Left ventricle myocardium inferior (tissue), 1 donor: Measurements from ENCODE around the gene IQSEC1. TPM values are rescaled to one million over a fixed set of nuclear protein-coding genes. Genes with fewer than 3 reads are reported as not detected.

Experiments used
- DNase-seq: peaks from one replicate; pipeline ENCODE4 v3.0.0-alpha.2; 2020
- H3K27ac ChIP-seq: fragments of 200-600 bp; replicated peaks from 2 replicates; pipeline ENCODE4 v1.8.0; 2021
- H3K27me3 ChIP-seq: fragments of 200-600 bp; 2 replicates; pipeline ENCODE4 v1.8.0; 2021; ENCODE audit warnings: low read depth
- H3K36me3 ChIP-seq: fragments of 200-600 bp; 2 replicates; pipeline ENCODE4 v1.8.0; 2021
- H3K4me1 ChIP-seq: fragments of 200-600 bp; 2 replicates; pipeline ENCODE4 v1.8.0; 2021
- H3K4me3 ChIP-seq: fragments of 200-600 bp; 2 replicates; pipeline ENCODE4 v1.8.0; 2021; ENCODE audit warnings: mild to moderate bottlenecking, moderate library complexity
- H3K9me3 ChIP-seq: fragments of 200-600 bp; replicated peaks from 2 replicates; pipeline ENCODE4 v1.8.0; 2021
- intact Hi-C: fragments of 100-400 bp; cut with micrococcal nuclease; formaldehyde crosslinking; loops from one replicate; pipeline ENCODE4 v1.11.0; 2022
- total RNA-seq: library from RNA; stranded (reverse); fragmentation: NEBNext Ultra II Directional; extraction: Animal tissue kit (Norgen Biotek cat#: 25700); gene quantifications from one replicate; pipeline ENCODE4 v1.2.1, GENCODE V29; 2021
- TF ChIP-seq, protein P1 (sequence below): fragments of 200-600 bp; IDR thresholded peaks from 2 replicates; pipeline ENCODE4 v1.8.0; 2021; ENCODE audit warnings: antibody characterized with exemption, mild to moderate bottlenecking, borderline replicate concordance
- donor health status: DM: no; HTN: yes; CAD: no; lungs with severe emphysema.

The IQSEC1 gene
- total RNA-seq, 1 donor from 2014 or later: 78.6 TPM

DNA sequence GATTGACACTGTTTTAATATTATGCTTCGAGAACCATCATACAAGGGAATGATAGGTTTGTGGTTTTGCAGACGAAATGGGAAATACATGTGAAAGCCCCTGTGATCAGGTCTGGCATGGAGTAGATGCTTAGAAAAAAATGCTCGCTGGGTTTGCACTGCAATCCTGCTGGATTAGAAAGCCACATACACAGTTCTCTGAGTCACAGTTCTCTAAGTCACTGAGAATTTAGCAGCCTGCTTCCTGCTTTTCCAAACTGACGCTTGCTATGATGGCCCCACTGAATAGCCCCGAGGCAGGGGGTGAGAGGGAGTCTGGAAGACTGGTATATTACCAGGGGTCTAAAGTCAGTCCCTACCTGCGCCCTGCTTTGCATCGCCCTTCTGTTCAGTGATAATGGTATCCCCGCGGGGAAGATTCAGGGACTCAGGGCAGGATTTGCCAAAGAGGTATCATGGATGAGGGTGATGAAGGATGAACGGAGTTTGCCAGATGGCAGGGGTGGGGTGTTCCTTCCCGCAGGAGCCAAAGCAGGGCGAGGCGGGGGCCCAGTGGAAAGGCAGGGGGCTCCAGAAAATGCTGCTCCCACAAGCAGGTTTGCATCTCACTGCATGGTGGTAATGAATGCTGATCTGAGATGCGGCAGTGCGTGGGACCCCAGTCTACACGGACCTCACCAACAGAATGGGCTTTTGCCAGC, 82.3 kb downstream of the IQSEC1 start:
- intact Hi-C loops: loop anchor here (10.0 kb wide), 1 partner anchor 126 kb away; no protein-coding TSS in a partner anchor
- Histone ChIP-seq H3K36me3 (no peaks in the 10 kb centered on the region), H3K9me3 (no peaks in the 10 kb centered on the region), H3K4me1 (peaks cover 92% of the 10 kb centered on the region), H3K27me3 (no peaks in the 10 kb centered on the region), H3K27ac (peak overlapping the region; percentile 95), H3K4me3 (no peak overlapping the region)
- DNase-seq: no peak
- TF ChIP-seq, protein P1, sequence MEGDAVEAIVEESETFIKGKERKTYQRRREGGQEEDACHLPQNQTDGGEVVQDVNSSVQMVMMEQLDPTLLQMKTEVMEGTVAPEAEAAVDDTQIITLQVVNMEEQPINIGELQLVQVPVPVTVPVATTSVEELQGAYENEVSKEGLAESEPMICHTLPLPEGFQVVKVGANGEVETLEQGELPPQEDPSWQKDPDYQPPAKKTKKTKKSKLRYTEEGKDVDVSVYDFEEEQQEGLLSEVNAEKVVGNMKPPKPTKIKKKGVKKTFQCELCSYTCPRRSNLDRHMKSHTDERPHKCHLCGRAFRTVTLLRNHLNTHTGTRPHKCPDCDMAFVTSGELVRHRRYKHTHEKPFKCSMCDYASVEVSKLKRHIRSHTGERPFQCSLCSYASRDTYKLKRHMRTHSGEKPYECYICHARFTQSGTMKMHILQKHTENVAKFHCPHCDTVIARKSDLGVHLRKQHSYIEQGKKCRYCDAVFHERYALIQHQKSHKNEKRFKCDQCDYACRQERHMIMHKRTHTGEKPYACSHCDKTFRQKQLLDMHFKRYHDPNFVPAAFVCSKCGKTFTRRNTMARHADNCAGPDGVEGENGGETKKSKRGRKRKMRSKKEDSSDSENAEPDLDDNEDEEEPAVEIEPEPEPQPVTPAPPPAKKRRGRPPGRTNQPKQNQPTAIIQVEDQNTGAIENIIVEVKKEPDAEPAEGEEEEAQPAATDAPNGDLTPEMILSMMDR: no peak

DNA sequence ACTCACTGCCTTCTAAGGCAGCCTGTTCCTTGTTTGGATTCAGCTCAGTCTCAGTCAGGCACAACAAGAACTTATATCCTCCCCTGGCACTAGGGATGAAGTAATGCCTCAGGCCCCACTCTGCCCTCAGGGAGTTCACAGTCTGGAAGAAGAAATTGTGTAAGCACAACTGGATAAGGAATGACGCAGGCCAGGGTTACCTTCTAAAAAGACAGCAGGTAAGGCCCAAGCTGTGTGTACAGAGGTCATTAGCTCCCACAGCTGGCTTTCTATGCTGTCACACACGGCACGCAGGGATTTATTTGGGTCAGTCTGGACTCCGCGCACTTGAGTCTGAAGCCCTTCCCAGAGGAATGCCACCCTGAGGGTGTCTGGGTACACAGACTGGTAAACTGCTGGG, 82.9 kb downstream of the IQSEC1 start:
- H3K4me1 ChIP-seq: peaks cover 96% of the 10 kb centered on the region
- intact Hi-C loops: loop anchor here (10.0 kb wide), 1 partner anchor 126 kb away; no protein-coding TSS in a partner anchor
- peak overlapping the region; percentile 95 for H3K27ac ChIP-seq
- no peaks in the 10 kb centered on the region for H3K27me3 ChIP-seq
- no peaks in the 10 kb centered on the region for H3K9me3 ChIP-seq
- TF ChIP-seq, protein P1: no peak
- no peaks in the 10 kb centered on the region for H3K36me3 ChIP-seq
- no peak for DNase-seq
- no peak overlapping the region for H3K4me3 ChIP-seq

DNA sequence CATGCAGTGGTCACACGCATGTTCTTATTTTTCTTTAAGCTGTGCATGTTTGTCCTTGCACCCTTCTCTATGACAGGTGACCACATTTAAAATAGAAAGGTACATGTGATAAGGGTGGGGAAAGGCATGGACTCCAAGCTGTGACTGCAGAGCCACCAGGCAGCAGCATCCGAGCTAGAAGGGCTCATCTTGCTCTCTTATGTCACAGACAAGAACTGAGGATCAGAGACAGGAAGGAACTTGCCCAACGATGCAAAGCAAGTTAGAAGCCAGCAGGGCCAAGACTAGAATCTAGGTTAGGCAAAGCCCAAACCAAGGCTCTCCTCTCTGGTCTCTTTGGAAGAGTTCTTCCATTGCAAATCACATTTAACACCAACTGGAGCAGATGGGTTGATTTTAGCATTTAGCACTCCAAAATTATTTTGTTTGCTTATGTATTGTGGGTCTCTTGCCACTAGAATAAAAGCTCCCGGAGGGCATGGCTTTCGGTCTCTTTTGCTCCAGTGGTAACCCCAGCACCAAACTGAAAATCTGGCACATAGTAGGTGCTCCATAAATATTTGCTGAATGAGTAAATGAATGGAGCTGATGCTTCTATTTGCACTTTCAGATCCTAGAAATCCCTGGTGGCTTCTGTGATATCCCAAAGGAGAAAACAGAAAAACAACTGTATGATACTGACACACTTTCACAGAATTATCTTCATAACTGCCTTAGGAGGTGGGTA, 84.3 kb downstream of the IQSEC1 start:
- no peak for DNase-seq
- Histone ChIP-seq H3K9me3 (no peaks in the 10 kb centered on the region), H3K27ac (peak overlapping the region; percentile 95), H3K36me3 (no peaks in the 10 kb centered on the region), H3K4me1 (peaks cover 96% of the 10 kb centered on the region), H3K4me3 (no peak overlapping the region), H3K27me3 (no peaks in the 10 kb centered on the region)
- TF ChIP-seq, protein P1: no peak
- intact Hi-C loops: loop anchor here (10.0 kb wide), 1 partner anchor 94 kb away; no protein-coding TSS in a partner anchor

DNA sequence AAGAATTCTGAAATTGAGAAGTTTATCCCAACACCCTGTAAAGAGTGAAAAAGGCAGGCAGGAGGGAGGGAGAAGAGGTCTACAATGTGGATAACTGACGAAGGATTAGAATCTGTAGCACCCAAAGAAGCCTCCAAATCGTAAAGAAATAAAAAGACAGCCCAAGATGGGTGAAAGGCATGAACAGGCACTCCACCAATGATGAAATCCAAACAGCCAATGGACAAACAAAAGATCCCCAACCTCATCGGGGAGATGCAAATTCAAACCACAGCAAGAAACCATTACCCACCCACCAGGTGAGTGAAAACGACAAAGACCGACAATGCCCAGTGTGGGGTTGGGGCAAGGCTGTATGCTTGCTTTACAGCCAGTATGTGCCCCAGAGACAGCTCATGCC, 85.6 kb downstream of the IQSEC1 start:
- Histone ChIP-seq H3K9me3 (no peaks in the 10 kb centered on the region), H3K36me3 (no peaks in the 10 kb centered on the region), H3K4me3 (no peak overlapping the region), H3K27me3 (no peaks in the 10 kb centered on the region), H3K4me1 (peaks cover 98% of the 10 kb centered on the region), H3K27ac (peak overlapping the region; percentile 95)
- TF ChIP-seq, protein P1: no peak
- no peak for DNase-seq
- intact Hi-C loops: loop anchor here (10.0 kb wide), 1 partner anchor 93 kb away; no protein-coding TSS in a partner anchor

DNA sequence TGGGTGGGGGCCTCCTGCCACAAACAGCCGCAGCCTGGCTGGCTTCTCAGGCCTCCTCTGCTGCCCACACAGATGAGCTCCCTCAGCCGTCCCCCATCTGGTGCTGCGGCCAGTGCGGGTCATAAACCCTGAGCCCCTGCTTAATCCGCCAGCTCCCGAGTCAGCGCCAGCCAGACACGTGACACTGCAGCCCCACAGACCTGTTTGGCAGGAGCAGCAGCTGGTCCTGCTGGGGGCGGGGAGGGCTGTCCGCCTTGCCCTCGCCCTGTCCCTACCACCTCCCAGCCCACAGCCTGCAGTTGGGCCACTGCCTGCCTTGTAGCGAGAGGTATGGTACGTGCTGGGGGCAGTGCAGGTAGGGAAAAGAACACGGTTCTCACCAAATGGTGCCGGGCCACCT, 86.2 kb downstream of the IQSEC1 start:
- DNase-seq: peak; percentile 47
- Histone ChIP-seq H3K27me3 (no peaks in the 10 kb centered on the region), H3K4me1 (peaks cover 94% of the 10 kb centered on the region), H3K36me3 (no peaks in the 10 kb centered on the region), H3K4me3 (peak overlapping the region; percentile 38), H3K27ac (peak overlapping the region; percentile 95), H3K9me3 (no peaks in the 10 kb centered on the region)
- intact Hi-C loops: loop anchor here (10.0 kb wide), 1 partner anchor 92 kb away; no protein-coding TSS in a partner anchor
- TF ChIP-seq, protein P1: no peak
